NB4 (cell line): ENCODE data around the gene TBX10.

Source experiments
- DNase-seq: peaks from one replicate; pipeline ENCODE4 v3.0.0; 2010; ENCODE audit warnings: low read depth
- H3K4me3 ChIP-seq: one replicate; pipeline ENCODE4 v1.5.1; 2011; ENCODE audit warnings: mild to moderate bottlenecking, low read depth, low read length, moderate library complexity
- CTCF ChIP-seq: IDR thresholded peaks from one replicate; pipeline ENCODE4 v1.5.1; 2012; ENCODE audit warnings: low read depth, low read length
- MAX ChIP-seq: IDR thresholded peaks from 2 replicates; pipeline ENCODE4 v1.6.1; 2011; ENCODE audit warnings: low read depth, low read length
- MYC ChIP-seq: IDR thresholded peaks from 2 replicates; pipeline ENCODE4 v1.6.1; 2011; ENCODE audit warnings: low read depth, low read length
- POLR2A ChIP-seq: IDR thresholded peaks from 2 replicates; pipeline ENCODE4 v1.6.1; 2011; ENCODE audit warnings: mild to moderate bottlenecking; ENCODE audit not compliant: insufficient read length; ENCODE audit errors: extremely low read depth

Gene TBX10

DNA sequence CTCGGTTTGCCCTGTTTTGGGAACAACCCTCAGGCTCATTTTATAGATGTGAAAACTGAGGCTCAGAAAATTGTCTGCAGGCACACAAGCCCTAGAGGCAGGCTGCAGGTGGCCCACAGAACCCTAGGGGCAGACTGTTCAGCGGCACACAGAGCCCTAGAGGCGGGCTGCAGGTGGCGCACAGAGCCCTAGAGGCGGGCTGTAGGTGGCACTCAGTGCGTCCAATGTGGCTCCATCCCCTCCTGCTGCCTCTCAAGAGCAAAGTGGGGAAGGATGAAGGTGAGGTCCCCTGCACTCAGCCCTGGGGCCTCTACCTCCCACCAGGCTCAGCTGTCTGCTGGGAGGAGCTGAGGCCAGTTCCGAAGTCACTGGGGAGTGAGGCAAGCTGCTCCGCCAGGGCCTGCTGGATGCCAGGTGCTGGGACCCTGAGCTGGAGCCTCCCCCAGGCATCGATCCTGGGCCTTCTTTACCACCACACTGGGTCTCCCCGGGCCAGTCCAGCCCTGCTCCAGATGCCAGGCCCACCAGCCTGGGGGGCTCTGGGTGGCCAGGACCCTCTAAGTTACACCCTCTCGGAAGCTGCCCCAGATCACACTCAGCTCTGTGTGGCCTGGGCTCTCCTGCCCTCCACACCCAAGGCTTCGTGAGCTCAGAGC is 8.7 kb upstream of the TBX10 start:
- no peak overlapping the region for H3K4me3 ChIP-seq
- peak; percentile 71 for DNase-seq
- TF ChIP-seq POLR2A (no peak), CTCF (peak; percentile 28)

DNA sequence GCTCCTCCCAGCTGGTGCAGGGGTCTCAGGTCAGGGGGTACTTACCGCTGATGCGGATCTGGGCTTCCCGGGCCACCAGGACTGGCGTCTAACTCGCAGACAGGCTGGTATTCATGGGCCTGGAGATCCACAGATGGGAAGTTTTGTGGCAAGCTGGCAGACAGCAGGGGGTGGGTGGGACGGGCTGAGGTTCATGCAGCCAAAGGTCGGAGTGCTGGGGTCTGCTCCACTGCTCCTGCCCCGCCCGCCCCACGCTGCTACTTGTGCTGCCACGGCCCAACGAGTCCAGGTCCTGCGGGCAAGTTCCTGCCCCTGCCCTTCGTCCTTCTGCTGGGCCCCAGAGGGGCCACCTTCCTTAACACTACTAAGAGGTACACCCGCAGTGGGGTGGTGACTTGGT is 7.9 kb upstream of the TBX10 start:
- H3K4me3 ChIP-seq: no peak overlapping the region
- no peak for TF ChIP-seq MYC
- TF ChIP-seq MAX: no peak
- TF ChIP-seq CTCF: no peak
- TF ChIP-seq POLR2A: no peak
- DNase-seq: no peak

DNA sequence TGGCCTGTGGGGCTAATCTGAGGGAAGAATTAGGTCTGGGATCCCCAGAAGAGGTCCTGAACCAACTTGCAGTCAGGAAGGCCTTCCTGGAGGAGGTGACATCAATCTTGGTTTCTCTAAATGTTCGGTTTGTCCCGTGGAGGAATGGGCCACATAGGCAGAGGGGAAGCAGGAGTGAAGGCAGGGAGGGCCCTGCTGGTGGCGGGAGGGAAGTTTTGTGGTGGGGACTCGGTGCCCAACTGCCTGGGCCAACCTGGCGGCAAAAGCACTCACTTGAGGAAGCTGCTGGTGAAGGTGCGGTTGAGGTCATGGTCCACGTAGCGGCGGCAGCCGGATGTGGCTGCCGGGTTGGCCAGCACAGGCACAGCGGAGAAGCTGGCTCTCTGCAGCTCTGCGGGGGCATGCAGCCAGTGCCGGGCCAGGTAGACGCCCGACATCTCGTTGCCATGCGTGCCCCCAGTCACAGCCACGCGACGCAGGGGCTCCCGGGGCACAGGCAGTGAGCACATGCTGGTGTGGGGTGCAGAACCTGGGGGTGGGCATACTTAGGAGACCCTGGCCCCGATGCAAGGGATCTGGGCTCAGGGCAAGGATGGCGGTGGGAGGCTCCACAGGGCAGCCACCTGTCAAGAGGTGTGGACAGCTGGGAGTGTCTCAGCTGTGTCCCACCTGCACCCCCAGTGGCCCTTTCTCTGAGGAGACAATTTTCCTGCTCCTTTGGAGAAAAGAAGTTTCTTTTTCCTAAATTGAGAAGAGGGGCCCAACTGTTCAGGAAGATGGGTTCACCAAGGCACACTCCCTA is 7.2 kb upstream of the TBX10 start:
- peak; percentile 91 for DNase-seq
- TF ChIP-seq POLR2A (no peak), MYC (no peak), MAX (0 out of 2 replicates have a peak, but pooled peaks have one; percentile 7), CTCF (peak; percentile 26)
- H3K4me3 ChIP-seq: no peak overlapping the region

DNA sequence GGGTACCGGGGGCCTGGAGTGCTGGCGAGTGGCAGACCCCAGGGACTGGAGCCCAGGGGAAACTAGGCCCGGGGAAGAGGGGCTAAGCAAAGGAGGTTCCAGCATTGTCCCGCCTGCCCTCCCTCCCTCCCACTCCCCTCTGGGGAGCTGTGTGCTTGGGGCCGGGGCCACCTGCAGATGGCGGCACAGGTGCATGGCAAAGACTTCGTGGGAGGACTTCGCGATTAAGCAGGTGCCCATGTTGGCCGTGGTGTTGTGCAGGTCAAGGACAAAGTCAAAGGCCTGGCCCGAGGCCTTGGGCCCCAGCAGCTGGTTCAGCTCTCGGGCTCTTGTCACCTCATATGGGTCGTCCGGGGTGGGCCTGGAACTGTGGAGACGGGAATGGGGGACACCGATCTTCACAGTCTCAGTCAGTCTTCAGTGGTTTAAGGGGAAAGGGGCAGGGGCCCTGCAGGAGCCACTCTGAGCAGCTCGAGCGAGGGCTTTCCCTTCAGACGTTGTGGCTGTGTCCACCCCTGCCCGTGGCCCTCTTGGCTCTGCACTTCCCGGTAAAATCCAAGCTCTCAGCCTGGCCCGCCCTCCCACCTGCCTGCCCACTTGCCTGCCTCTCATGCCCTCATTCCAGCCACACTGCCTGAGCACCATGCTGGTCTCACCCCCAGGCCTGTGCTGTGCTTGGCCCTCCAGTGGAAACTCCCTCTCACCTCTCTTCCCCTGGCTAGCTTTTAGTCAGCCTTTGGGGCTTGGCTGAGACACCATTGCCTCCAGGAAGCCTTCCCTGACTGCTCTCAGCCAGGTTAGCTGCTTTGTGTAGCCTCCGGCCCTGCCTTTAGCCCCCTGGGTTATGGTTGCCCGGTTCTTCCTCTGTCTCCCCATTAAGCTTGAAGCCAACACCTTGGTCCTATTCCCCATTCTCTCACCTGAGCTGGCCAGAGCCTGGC is 6.2 kb upstream of the TBX10 start:
- no peak for TF ChIP-seq CTCF
- no peak for TF ChIP-seq POLR2A
- TF ChIP-seq MAX: no peak
- no peak for TF ChIP-seq MYC
- H3K4me3 ChIP-seq: no peak overlapping the region
- peak; percentile 17 for DNase-seq

DNA sequence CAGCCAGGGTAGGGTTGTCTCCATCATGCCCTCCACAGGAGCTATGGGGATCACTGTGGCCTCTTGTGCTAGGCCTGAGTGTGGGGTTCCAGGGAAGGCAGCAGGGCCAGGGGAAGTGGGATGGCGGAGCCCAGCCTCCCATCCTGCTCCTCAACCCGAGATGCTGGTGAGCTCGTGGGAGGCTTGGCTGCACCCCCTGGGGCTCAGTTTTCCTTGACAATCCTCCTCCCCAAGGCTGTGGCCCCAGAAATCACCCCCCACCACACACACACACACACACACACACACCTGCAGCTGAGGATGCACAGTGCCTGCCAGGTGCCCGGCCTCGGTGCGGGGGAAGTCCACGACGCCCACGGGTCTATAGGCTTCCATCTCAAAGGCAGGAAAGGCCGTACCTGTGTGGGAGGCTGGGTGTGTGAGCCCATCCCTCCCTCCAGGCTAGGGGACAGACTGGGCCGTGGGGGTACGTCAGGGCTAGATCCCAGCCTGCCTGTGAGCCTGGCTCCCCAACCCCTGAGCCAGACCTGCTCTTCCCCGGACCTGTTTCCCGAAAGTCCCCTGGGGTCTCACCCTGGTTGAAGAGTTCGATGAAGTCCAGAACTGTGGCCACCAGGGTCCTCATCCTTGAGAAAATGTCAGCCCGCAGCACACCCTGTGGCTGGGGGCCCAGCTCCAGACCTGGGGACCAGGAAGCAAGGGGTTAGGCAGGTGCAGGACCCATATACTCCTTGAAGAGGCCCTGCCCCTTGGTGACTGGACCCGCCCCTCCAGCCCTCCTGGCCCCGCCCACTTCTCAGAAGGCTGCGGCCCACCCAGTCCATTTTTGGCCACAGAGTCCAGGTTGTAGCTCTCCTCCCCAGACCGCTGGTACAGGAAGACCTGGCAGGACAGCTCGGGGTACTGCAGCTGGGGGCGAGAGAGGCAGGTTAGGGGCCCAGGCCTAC is 5.2 kb upstream of the TBX10 start:
- no peak overlapping the region for H3K4me3 ChIP-seq
- DNase-seq: no peak
- TF ChIP-seq POLR2A: no peak
- no peak for TF ChIP-seq MYC
- no peak for TF ChIP-seq MAX
- TF ChIP-seq CTCF: no peak
